ENCODE data around the gene SLC25A15. TPM values are rescaled to one million over a fixed set of nuclear protein-coding genes. Genes with fewer than 3 reads are reported as not detected.

SLC25A15 gene
- total and polyA plus RNA-seq, 8 donors = 0.58 to 12.6 (median 7.3) TPM; not detected in 1

DNA sequence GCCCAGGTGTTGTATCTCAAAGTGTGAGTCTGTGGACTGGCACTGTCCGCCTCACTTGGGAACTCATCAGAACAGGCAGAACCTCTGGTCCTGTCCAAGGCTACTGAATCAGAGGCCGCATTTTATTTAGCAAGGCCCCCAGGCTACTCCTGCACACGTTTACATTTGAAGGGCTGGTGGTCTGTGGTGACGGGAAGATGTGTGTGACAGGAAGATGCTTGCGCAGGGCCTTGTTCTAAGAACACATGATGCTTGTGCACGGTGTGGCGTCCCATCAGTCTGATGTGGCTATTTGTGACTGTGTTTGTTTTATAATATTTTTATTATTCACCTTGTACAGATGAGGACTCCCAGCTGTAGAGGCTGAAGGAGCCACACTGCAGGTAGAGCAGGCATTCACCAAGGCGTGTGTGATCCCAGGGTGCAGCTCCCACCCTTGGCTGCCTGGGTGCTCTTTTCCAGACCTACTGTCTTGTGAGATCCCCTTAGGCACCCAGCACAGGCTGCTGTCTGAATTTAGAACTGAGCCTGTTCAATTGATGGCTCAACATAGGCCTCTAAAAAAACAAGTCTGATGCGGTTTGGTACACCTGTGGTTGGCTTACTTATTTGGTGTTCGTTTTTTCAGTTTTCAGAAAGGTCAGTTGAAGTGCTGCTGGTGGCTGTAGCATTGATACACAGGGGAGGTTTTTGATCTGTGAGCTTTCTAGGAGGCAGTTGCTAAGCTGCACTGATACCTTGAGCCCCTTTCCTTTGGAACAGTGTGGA lies 3.1 kb downstream of the SLC25A15 start:
- Histone ChIP-seq H3K36me3 (peaks cover 0 to 36% (median 24%) of the 10 kb centered on the region in 4 donors), H3K27me3 (no peaks in the 10 kb centered on the region), H3K4me1 (peaks cover 7 to 19% (median 14%) of the 10 kb centered on the region in 4 donors), H3K27ac (no peak overlapping the region), H3K9me3 (no peaks in the 10 kb centered on the region), H3K4me3 (no peak overlapping the region)
- TF ChIP-seq EP300 (IDR thresholded peaks at IDR 0.05) (no peak), POLR2A (IDR thresholded peaks at IDR 0.05) (no peak), POLR2AphosphoS5 (IDR thresholded peaks at IDR 0.05) (no peak)
- TF ChIP-seq, protein P1, sequence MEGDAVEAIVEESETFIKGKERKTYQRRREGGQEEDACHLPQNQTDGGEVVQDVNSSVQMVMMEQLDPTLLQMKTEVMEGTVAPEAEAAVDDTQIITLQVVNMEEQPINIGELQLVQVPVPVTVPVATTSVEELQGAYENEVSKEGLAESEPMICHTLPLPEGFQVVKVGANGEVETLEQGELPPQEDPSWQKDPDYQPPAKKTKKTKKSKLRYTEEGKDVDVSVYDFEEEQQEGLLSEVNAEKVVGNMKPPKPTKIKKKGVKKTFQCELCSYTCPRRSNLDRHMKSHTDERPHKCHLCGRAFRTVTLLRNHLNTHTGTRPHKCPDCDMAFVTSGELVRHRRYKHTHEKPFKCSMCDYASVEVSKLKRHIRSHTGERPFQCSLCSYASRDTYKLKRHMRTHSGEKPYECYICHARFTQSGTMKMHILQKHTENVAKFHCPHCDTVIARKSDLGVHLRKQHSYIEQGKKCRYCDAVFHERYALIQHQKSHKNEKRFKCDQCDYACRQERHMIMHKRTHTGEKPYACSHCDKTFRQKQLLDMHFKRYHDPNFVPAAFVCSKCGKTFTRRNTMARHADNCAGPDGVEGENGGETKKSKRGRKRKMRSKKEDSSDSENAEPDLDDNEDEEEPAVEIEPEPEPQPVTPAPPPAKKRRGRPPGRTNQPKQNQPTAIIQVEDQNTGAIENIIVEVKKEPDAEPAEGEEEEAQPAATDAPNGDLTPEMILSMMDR (IDR thresholded peaks at IDR 0.05) = no peak
- WGBS, 5 donors = 82 to 91% (median 90%) methylated on average over 10 of the region's 10 CpGs
- intact Hi-C loops (cut with DNase I; ENCODE audit: low total_unique reads) = no loop called here
- DNase-seq = no peak

DNA sequence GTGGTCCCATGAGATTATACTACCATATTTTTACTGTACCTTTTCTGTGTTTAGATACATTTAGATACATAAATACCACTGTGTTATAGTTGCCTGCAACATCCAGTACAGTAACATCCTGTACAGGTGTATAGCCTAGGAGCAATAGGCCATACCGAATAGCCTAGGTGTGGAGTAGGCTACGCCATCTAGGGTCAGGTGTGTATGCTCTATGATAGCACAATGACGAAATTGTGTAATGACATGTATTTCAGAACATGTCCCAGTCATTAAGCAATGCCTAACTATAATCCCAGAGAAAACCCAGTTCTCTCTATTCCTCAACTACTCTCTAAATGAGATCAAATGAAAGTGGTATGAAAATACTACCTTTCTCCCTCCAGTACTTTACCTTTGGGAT lies 3.9 kb downstream of the SLC25A15 start:
- Histone ChIP-seq H3K36me3 (peaks cover 0 to 37% (median 24%) of the 10 kb centered on the region in 4 donors), H3K27me3 (no peaks in the 10 kb centered on the region), H3K9me3 (no peaks in the 10 kb centered on the region), H3K4me3 (no peak overlapping the region), H3K27ac (no peak overlapping the region), H3K4me1 (peaks cover 7 to 20% (median 16%) of the 10 kb centered on the region in 4 donors)
- 82 to 95% (median 91%) methylated on average over 3 of the region's 3 CpGs for WGBS, 5 donors
- TF ChIP-seq POLR2A (IDR thresholded peaks at IDR 0.05) (no peak), POLR2AphosphoS5 (IDR thresholded peaks at IDR 0.05) (no peak), EP300 (IDR thresholded peaks at IDR 0.05) (no peak)
- TF ChIP-seq, protein P1 (IDR thresholded peaks at IDR 0.05) = no peak
- intact Hi-C loops (cut with DNase I; ENCODE audit: low total_unique reads) = no loop called here
- DNase-seq = no peak

DNA sequence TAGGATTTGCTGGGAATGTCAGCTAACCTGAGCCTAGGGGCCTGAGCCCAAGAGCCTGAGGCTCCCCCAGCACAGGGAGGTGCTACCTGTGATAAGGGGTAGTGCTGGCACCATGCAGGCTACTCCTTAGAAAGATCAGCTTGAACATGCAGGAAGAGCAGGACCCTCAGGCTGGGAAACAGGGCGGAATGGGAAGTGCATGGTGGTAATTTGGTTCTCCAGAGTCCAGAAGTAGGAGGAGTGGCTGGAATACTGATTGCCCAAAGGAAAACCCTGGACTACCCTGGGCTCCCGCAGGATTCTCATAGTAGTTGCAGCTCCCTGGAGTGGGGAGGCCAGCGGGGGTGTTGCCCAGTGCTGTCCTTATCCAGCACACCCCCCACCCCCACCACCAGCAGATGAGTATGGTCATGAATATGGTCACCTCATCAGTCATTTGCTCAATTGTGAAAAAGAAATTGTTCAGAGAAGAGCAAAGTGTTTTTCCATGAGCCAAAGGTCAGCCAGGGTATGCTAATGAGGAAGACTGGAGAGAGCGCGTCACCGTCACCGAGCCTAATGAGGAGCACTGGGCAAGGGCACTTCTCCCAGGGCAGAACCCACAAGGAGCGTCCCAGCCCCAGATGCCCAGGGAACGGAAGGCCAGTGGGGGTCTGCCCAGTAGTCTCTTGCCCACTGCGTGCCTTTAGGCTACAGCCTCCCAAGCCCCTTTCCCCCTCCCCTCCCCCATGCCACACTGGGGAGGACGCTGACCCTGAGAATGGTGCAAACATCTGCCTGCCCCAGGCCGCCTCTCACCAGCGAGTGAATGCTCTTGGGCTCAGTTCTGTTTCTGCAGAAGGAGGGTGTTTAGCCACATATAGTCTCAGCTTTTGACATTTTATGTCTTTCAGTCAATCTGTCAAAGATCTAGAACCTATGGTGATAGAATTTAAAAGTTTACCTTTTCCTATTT lies 5.3 kb downstream of the SLC25A15 start:
- no peak overlapping the region for H3K4me3 ChIP-seq
- no peak overlapping the region for H3K27ac ChIP-seq
- peaks cover 7 to 22% (median 18%) of the 10 kb centered on the region in 4 donors for H3K4me1 ChIP-seq
- no peak for DNase-seq
- no peaks in the 10 kb centered on the region for H3K9me3 ChIP-seq
- TF ChIP-seq, protein P1 (IDR thresholded peaks at IDR 0.05) = no peak
- TF ChIP-seq POLR2A (IDR thresholded peaks at IDR 0.05) (no peak), POLR2AphosphoS5 (IDR thresholded peaks at IDR 0.05) (no peak), EP300 (IDR thresholded peaks at IDR 0.05) (no peak)
- H3K27me3 ChIP-seq = no peaks in the 10 kb centered on the region
- WGBS, 5 donors = 82 to 97% (median 94%) methylated on average over 12 to 13 of the region's 13 CpGs
- H3K36me3 ChIP-seq = peaks cover 4 to 51% (median 34%) of the 10 kb centered on the region in 4 donors
- intact Hi-C loops (cut with DNase I; ENCODE audit: low total_unique reads) = no loop called here

DNA sequence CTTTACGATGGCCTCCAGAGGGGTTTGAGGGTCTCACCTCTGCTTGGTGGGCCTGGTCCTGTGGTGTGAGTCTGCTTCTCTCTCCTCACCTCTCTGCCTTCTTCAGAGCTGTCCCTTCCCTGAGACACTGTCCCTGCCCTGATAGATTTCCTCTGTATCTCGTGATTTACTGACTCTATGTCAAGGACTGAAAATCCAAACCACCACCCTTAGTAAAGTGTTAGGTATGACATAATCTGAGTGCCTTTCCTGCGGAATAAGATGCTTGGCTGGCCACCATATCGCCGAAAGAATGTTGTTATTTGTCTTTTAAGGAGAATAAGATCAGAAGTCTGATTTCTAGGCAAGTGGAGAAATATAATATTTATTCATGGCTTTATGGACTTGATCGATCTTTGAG lies 7.2 kb downstream of the SLC25A15 start:
- Histone ChIP-seq H3K36me3 (peaks cover 4 to 63% (median 45%) of the 10 kb centered on the region in 4 donors), H3K9me3 (no peaks in the 10 kb centered on the region), H3K4me3 (no peak overlapping the region), H3K4me1 (peaks cover 6 to 24% (median 21%) of the 10 kb centered on the region in 4 donors), H3K27me3 (no peaks in the 10 kb centered on the region), H3K27ac (no peak overlapping the region)
- 82 to 94% (median 88%) methylated on average over 6 of the region's 6 CpGs for WGBS, 5 donors
- intact Hi-C loops (cut with DNase I; ENCODE audit: low total_unique reads) = no loop called here
- no peak for DNase-seq
- TF ChIP-seq EP300 (IDR thresholded peaks at IDR 0.05) (no peak), POLR2AphosphoS5 (IDR thresholded peaks at IDR 0.05) (no peak), POLR2A (IDR thresholded peaks at IDR 0.05) (no peak)
- TF ChIP-seq, protein P1 (IDR thresholded peaks at IDR 0.05) = no peak
